Spleen (tissue), 7 donors: ENCODE measurements around the gene CSGALNACT2.

Experiments
- POLR2A ChIP-seq, 3 donors: fragments of 450-650 bp; IDR thresholded peaks; one replicate each; pipeline ENCODE4 v1.5.1; 2017; ENCODE audit warnings: antibody characterized with exemption in 3 of 3, mild to moderate bottlenecking in 1 of 3
- POLR2AphosphoS5 ChIP-seq, 3 donors: sonication (generic); formaldehyde crosslinking; IDR thresholded peaks; one replicate each; pipeline ENCODE4 v1.5.1; 2017; ENCODE audit warnings: antibody characterized with exemption in 3 of 3
- TF ChIP-seq, protein P1 (sequence below), 11 experiments: fragments of 200-600 bp in 7 of 11; fragments of 450-650 bp in 4 of 11; sonication (generic) in 4 of 11; IDR thresholded peaks in 8 of 11; conservative IDR thresholded peaks in 3 of 11; 1 replicate in 7 of 11; 2 replicates in 4 of 11; pipeline versions ENCODE4 v1.4.0 to v1.8.0; 2016 to 2021; ENCODE audit warnings: antibody characterized with exemption in 11 of 11, inconsistent platforms in 4 of 11, mild to moderate bottlenecking in 1 of 11
- donor health status: DM: no; HTN: no; CAD: no; lungs with moderate emphysema.
- donor health status: DM: no; HTN: no; CAD: no.
- donor health status: DM: no; HTN: no; CAD: no.

DNA sequence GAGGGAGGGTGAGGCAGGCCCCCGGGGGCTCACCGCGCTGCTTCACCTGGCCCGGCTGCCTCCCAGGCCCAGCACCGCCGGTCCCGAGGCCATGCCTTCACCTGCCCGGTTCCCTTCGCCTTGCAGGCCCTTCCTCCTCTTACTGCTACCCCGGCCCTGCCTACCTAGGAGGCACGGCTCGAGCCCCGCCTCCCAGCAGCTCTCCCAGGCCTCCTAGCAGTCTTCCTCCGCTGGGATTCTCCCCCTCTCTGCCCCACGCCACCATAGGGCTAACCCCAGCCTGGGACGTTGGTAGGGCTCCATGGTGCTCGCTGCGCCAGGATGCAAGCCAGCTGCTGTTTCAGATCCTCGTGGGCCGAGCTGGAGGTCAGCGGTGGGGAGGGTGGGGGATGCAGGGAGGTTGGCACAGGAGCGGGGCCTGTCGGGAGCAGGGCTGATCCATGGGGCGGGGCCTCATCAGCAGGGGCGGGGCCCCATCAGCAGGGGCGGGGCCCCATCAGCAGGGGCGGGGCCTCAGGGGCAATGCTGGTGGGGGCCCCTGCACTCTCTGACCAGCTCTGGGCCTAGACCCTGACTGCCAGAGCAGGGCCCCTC is 65.3 kb downstream of the CSGALNACT2 start:
- TF ChIP-seq POLR2A (IDR thresholded peaks at IDR 0.05) (no peak), POLR2AphosphoS5 (IDR thresholded peaks at IDR 0.05) (no peak)
- TF ChIP-seq, protein P1, sequence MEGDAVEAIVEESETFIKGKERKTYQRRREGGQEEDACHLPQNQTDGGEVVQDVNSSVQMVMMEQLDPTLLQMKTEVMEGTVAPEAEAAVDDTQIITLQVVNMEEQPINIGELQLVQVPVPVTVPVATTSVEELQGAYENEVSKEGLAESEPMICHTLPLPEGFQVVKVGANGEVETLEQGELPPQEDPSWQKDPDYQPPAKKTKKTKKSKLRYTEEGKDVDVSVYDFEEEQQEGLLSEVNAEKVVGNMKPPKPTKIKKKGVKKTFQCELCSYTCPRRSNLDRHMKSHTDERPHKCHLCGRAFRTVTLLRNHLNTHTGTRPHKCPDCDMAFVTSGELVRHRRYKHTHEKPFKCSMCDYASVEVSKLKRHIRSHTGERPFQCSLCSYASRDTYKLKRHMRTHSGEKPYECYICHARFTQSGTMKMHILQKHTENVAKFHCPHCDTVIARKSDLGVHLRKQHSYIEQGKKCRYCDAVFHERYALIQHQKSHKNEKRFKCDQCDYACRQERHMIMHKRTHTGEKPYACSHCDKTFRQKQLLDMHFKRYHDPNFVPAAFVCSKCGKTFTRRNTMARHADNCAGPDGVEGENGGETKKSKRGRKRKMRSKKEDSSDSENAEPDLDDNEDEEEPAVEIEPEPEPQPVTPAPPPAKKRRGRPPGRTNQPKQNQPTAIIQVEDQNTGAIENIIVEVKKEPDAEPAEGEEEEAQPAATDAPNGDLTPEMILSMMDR (IDR thresholded peaks at IDR 0.05 in 8 of 11, conservative IDR thresholded peaks at IDR 0.05 in 3 of 11) = no peak
